Skin epidermis (tissue), 12 donors: Measurements from ENCODE around the gene KCND1.
"Not testable (repeated sequence)": the region's sequence is repeated elsewhere in the genome, so short reads cannot be mapped to it uniquely, and the experiment has no call there.

Source experiments
- H3K27ac ChIP-seq, 21 experiments: fragments of 200-600 bp; sonication (generic) in 11 of 21; one replicate each; pipeline ENCODE4 v1.5.0; 2020; ENCODE audit warnings: mild to moderate bottlenecking in 3 of 21, inconsistent platforms in 2 of 21, moderate library complexity in 2 of 21
- H3K4me3 ChIP-seq, 7 experiments: fragments of 200-600 bp; sonication (generic) in 2 of 7; one replicate each; pipeline ENCODE4 v1.5.0; 2020; ENCODE audit warnings: inconsistent platforms in 2 of 7, mild to moderate bottlenecking in 2 of 7, moderate library complexity in 1 of 7

Gene KCND1

GRCh38 chrX:48971249-48972219 lies at the start of gene KCND1:
TSS of gene KCND1 (minus strand) at chrX:48971844. CDS start at chrX:48970271, 1,573 bp downstream.
- Histone ChIP-seq H3K4me3 (peak within 1 kb of the TSS; percentile 8 to 30 (median 11)), H3K27ac (peak within 1 kb of the TSS in 6 of 21 experiments; percentile 5 to 49 (median 29))

- no peak overlapping the region for H3K4me3 ChIP-seq
- no peak overlapping the region for H3K27ac ChIP-seq
Measured at GRCh38 chrX:49019599-49020249, 48.1 kb upstream of the KCND1 start.

- Histone ChIP-seq H3K27ac (no peak overlapping the region), H3K4me3 (no peak overlapping the region)
Measured at GRCh38 chrX:49019050-49019449, 47.4 kb upstream of the KCND1 start.

- no peak overlapping the region for H3K4me3 ChIP-seq
- H3K27ac ChIP-seq, result no peak overlapping the region
Measured at GRCh38 chrX:49003696-49004095, 32.1 kb upstream of the KCND1 start.

- Histone ChIP-seq H3K4me3 (peak within 1 kb of the TSS; percentile 52 to 66 (median 64)), H3K27ac (peak within 1 kb of the TSS; percentile 75 to 97 (median 90))
Measured at GRCh38 chrX:49002091-49002935, 30.7 kb upstream of the KCND1 start, which contains the start of gene GRIPAP1. TSS of gene GRIPAP1 (minus strand) at chrX:49002264. CDS start at chrX:49002229, 35 bp downstream.

GRCh38 chrX:49001521-49002090 lies 30.0 kb upstream of the KCND1 start:
- H3K27ac ChIP-seq, result peak overlapping the region; percentile 75 to 97 (median 90)
- peak overlapping the region; percentile 52 to 66 (median 64) for H3K4me3 ChIP-seq

GRCh38 chrX:49000636-49001035 lies 29.0 kb upstream of the KCND1 start:
- Histone ChIP-seq H3K4me3 (no peak overlapping the region), H3K27ac (peak overlapping the region in 1 of 21 experiments; percentile 12)

- H3K4me3 ChIP-seq, result no peak overlapping the region
- H3K27ac ChIP-seq, result no peak overlapping the region
Measured at GRCh38 chrX:48999030-48999429, 27.4 kb upstream of the KCND1 start.

GRCh38 chrX:48998391-48998790 lies 26.7 kb upstream of the KCND1 start:
- no peak overlapping the region for H3K27ac ChIP-seq
- H3K4me3 ChIP-seq, result no peak overlapping the region

- Histone ChIP-seq H3K27ac (no peak overlapping the region), H3K4me3 (no peak overlapping the region)
Measured at GRCh38 chrX:48997865-48998264, 26.2 kb upstream of the KCND1 start.

GRCh38 chrX:48997455-48997854 lies 25.8 kb upstream of the KCND1 start:
- H3K27ac ChIP-seq, result no peak overlapping the region
- H3K4me3 ChIP-seq, result no peak overlapping the region

- no peak overlapping the region for H3K27ac ChIP-seq
- H3K4me3 ChIP-seq, result no peak overlapping the region
Measured at GRCh38 chrX:48996969-48997368, 25.3 kb upstream of the KCND1 start.

GRCh38 chrX:48992341-48992740 lies 20.7 kb upstream of the KCND1 start:
- Histone ChIP-seq H3K4me3 (no peak overlapping the region), H3K27ac (no peak overlapping the region)

- Histone ChIP-seq H3K4me3 (no peak overlapping the region), H3K27ac (no peak overlapping the region)
Measured at GRCh38 chrX:48989483-48989882, 17.8 kb upstream of the KCND1 start.

- no peak overlapping the region for H3K4me3 ChIP-seq
- no peak overlapping the region for H3K27ac ChIP-seq
Measured at GRCh38 chrX:48983896-48984295, 12.3 kb upstream of the KCND1 start.

- Histone ChIP-seq H3K4me3 (no peak overlapping the region), H3K27ac (no peak overlapping the region)
Measured at GRCh38 chrX:48983081-48983480, 11.4 kb upstream of the KCND1 start.

- H3K27ac ChIP-seq, result no peak overlapping the region
- H3K4me3 ChIP-seq, result no peak overlapping the region
Measured at GRCh38 chrX:48981178-48981577, 9.5 kb upstream of the KCND1 start.

- H3K27ac ChIP-seq, H3K4me3 ChIP-seq: not testable (repeated sequence)
Measured at GRCh38 chrX:48980341-48980740, 8.7 kb upstream of the KCND1 start.

- Histone ChIP-seq H3K4me3 (no peak overlapping the region), H3K27ac (no peak overlapping the region)
Measured at GRCh38 chrX:48978226-48978625, 6.6 kb upstream of the KCND1 start.

GRCh38 chrX:48976086-48976485 lies 4.4 kb upstream of the KCND1 start:
- H3K27ac ChIP-seq, result no peak overlapping the region
- no peak overlapping the region for H3K4me3 ChIP-seq
